K562 (cell line): ENCODE data around the gene MTTP. TPM values are rescaled to one million over a fixed set of nuclear protein-coding genes. Genes with fewer than 3 reads are reported as not detected.

ENCODE experiments used
- FOXP1 ChIP-seq: sonication (generic); formaldehyde crosslinking; IDR thresholded peaks from 2 replicates; pipeline ENCODE4 v1.8.0; 2022; ENCODE audit warnings: mild to moderate bottlenecking, missing genetic modification reagents
- GATAD2A ChIP-seq: fragments of 450-650 bp; IDR thresholded peaks from 2 replicates; pipeline ENCODE4 v1.6.1; 2017
- MAFK ChIP-seq: IDR thresholded peaks from 2 replicates; pipeline ENCODE4 v1.6.1; 2011; ENCODE audit warnings: low read length, improper control_type of control experiment
- NCOA4 ChIP-seq: fragments of 450-650 bp; IDR thresholded peaks from 2 replicates; pipeline ENCODE4 v1.6.1; 2018; ENCODE audit warnings: mild to moderate bottlenecking; ENCODE audit not compliant: partially characterized antibody
- PCBP2 ChIP-seq: fragments of 200-400 bp; formaldehyde crosslinking; IDR thresholded peaks from 2 replicates; pipeline ENCODE4 v1.6.1; 2018; ENCODE audit warnings: low read length, low read depth, mild to moderate bottlenecking, moderate library complexity; ENCODE audit not compliant: poor library complexity, severe bottlenecking
- PHF21A ChIP-seq: fragments of 450-650 bp; IDR thresholded peaks from 2 replicates; pipeline ENCODE4 v1.6.1; 2017; ENCODE audit warnings: low read depth, borderline replicate concordance
- POLR3G ChIP-seq: IDR thresholded peaks from 2 replicates; pipeline ENCODE4 v1.6.1; 2011; ENCODE audit not compliant: insufficient read length, insufficient replicate concordance; ENCODE audit errors: extremely low read depth
- YBX1 ChIP-seq: fragments of 450-650 bp; IDR thresholded peaks from 2 replicates; pipeline ENCODE4 v1.7.1; 2016; ENCODE audit warnings: mild to moderate bottlenecking
- ZBTB17 ChIP-seq: fragments of 450-650 bp; formaldehyde crosslinking; IDR thresholded peaks from 2 replicates; pipeline ENCODE4 v1.4.0; 2020; ENCODE audit warnings: mild to moderate bottlenecking
- ZNF140 ChIP-seq: fragments of 250-450 bp; sonication (Bioruptor Pico); IDR thresholded peaks from 2 replicates; pipeline ENCODE4 v1.8.0; 2021; ENCODE audit warnings: moderate library complexity, mild to moderate bottlenecking, inconsistent platforms
- polyA plus RNA-seq, 8 experiments: library from polyadenylated mRNA; depleted of rRNA in 4 of 8; stranded (reverse) in 5 of 8; unstranded in 3 of 8; fragments of >200 nt; fragmentation: Nextera tagmentation in 2 of 8; fragmentation: Illumina TruSeq in 1 of 8; extraction: Ambion mirVana in 2 of 8; extraction: Trizol in 1 of 8; gene quantifications; 2 replicates each; pipeline versions ENCODE4 v1.2.1 to v1.2.3, GENCODE V29; 2011 to 2014; ENCODE audit warnings: inconsistent platforms in 1 of 8, missing spikeins in 1 of 8
- total RNA-seq, 7 experiments: library from RNA; depleted of rRNA in 6 of 7; stranded (reverse); fragments of >200 nt in 6 of 7; fragmentation: Illumina TruSeq in 2 of 7; extraction: Trizol in 2 of 7; gene quantifications; 2 replicates each; pipeline versions ENCODE4 v1.2.1 to v1.2.3, GENCODE V29; 2011 to 2021; ENCODE audit warnings: low replicate concordance in 1 of 7
- TF ChIP-seq, protein P1 (sequence below), 2 experiments: fragments of 450-650 bp in 1 of 2; sonication (generic) in 1 of 2; formaldehyde crosslinking in 1 of 2; IDR thresholded peaks in 1 of 2; conservative IDR thresholded peaks in 1 of 2; 2 replicates each; pipeline versions ENCODE4 v1.6.1 to v1.8.1; 2016 to 2023; ENCODE audit warnings: mild to moderate bottlenecking in 2 of 2, moderate library complexity in 2 of 2, inconsistent platforms in 1 of 2, missing genetic modification reagents in 1 of 2
- TF ChIP-seq, protein P2 (sequence below): fragments of 450-650 bp; IDR thresholded peaks from 2 replicates; pipeline ENCODE4 v1.6.1; 2017; ENCODE audit warnings: antibody characterized with exemption, mild to moderate bottlenecking
- TF ChIP-seq, protein P3 (sequence below): fragments of 250-450 bp; sonication (Bioruptor Pico); IDR thresholded peaks from 2 replicates; pipeline ENCODE4 v1.4.0; 2020; ENCODE audit warnings: mild to moderate bottlenecking, moderate library complexity

Gene MTTP
- total and polyA plus RNA-seq, 9 of the 15 experiments (the other 6 are each of a cell fraction or from before 2014, with no cell fraction given): 0.01 to 0.29 (median 0.04) TPM; not detected in 2

- TF ChIP-seq, protein P1, sequence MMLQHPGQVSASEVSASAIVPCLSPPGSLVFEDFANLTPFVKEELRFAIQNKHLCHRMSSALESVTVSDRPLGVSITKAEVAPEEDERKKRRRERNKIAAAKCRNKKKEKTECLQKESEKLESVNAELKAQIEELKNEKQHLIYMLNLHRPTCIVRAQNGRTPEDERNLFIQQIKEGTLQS (IDR thresholded peaks at IDR 0.05): peak; percentile 97
- TF ChIP-seq, protein P1 (CRISPR knock-in tag; conservative IDR thresholded peaks at IDR 0.05): 0 out of 2 replicates have a peak, but pooled peaks have one; percentile 33
- TF ChIP-seq FOXP1 (no peak), POLR3G (no peak), YBX1 (no peak), PCBP2 (no peak), NCOA4 (no peak), ZNF140 (CRISPR knock-in tag) (no peak), ZBTB17 (CRISPR knock-in tag) (no peak), MAFK (peak; percentile 1; the same call in 1 of the 2 replicates), GATAD2A (no peak), PHF21A (no peak)
- TF ChIP-seq, protein P2, sequence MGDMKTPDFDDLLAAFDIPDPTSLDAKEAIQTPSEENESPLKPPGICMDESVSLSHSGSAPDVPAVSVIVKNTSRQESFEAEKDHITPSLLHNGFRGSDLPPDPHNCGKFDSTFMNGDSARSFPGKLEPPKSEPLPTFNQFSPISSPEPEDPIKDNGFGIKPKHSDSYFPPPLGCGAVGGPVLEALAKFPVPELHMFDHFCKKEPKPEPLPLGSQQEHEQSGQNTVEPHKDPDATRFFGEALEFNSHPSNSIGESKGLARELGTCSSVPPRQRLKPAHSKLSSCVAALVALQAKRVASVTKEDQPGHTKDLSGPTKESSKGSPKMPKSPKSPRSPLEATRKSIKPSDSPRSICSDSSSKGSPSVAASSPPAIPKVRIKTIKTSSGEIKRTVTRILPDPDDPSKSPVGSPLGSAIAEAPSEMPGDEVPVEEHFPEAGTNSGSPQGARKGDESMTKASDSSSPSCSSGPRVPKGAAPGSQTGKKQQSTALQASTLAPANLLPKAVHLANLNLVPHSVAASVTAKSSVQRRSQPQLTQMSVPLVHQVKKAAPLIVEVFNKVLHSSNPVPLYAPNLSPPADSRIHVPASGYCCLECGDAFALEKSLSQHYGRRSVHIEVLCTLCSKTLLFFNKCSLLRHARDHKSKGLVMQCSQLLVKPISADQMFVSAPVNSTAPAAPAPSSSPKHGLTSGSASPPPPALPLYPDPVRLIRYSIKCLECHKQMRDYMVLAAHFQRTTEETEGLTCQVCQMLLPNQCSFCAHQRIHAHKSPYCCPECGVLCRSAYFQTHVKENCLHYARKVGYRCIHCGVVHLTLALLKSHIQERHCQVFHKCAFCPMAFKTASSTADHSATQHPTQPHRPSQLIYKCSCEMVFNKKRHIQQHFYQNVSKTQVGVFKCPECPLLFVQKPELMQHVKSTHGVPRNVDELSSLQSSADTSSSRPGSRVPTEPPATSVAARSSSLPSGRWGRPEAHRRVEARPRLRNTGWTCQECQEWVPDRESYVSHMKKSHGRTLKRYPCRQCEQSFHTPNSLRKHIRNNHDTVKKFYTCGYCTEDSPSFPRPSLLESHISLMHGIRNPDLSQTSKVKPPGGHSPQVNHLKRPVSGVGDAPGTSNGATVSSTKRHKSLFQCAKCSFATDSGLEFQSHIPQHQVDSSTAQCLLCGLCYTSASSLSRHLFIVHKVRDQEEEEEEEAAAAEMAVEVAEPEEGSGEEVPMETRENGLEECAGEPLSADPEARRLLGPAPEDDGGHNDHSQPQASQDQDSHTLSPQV: no peak
- TF ChIP-seq, protein P3, sequence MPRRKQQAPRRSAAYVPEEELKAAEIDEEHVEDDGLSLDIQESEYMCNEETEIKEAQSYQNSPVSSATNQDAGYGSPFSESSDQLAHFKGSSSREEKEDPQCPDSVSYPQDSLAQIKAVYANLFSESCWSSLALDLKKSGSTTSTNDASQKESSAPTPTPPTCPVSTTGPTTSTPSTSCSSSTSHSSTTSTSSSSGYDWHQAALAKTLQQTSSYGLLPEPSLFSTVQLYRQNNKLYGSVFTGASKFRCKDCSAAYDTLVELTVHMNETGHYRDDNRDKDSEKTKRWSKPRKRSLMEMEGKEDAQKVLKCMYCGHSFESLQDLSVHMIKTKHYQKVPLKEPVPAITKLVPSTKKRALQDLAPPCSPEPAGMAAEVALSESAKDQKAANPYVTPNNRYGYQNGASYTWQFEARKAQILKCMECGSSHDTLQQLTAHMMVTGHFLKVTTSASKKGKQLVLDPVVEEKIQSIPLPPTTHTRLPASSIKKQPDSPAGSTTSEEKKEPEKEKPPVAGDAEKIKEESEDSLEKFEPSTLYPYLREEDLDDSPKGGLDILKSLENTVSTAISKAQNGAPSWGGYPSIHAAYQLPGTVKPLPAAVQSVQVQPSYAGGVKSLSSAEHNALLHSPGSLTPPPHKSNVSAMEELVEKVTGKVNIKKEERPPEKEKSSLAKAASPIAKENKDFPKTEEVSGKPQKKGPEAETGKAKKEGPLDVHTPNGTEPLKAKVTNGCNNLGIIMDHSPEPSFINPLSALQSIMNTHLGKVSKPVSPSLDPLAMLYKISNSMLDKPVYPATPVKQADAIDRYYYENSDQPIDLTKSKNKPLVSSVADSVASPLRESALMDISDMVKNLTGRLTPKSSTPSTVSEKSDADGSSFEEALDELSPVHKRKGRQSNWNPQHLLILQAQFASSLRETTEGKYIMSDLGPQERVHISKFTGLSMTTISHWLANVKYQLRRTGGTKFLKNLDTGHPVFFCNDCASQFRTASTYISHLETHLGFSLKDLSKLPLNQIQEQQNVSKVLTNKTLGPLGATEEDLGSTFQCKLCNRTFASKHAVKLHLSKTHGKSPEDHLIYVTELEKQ (CRISPR knock-in tag): no peak
Observed at GRCh38 chr4:99563310-99564186, 11.1 kb upstream of the MTTP start, which contains the start of gene TRMT10A (continued).
